Measurements from ENCODE around the gene PRODH2. TPM values are rescaled to one million over a fixed set of nuclear protein-coding genes. Genes with fewer than 3 reads are reported as not detected.
A peak's percentile ranks its signal among the peaks of the same experiment; 100 is the strongest.

PRODH2 gene
- polyA plus RNA-seq, 1 experiment, result not detected

DNA sequence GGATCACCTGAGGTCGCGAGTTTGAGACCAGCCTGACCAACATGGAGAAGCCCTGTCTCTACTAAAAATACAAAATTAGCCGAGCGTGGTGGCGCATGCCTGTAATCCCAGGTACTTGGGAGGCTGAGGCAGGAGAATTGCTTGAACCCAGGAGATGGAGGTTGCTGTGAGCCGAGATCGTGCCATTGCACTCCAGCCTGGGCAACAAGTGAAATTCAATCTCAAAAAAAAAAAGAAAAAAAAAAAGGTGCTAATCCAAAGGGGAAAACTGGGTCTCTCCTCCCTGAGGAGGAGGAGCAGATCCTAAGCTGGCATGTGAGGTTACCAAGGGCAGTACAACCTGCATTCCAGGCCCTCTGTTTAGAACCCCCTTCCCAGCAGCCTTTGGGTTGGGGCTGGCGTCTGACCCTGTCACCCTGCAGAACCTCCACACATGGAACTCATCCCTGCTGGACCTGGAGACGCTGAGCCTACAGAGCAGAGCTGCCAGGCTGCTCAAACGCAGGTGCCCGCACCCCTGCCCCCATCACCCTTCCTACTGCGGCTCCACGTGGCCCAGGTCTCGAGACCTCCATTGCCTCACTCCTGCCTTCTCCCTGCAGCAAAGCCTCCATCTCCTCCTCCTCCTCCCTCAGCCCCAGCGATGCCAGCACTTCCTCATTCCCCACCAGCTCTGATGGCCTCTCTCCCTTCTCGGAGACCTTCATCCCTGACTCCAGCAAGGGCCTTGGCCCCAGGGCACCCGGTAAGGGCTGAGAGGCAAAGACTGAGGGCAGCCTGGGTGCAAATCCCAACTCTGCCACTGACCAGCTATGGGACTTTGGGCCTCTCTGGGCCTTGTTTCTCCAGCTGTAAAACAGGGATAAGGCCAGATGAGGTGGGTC is 48.0 kb downstream of the PRODH2 start:
- H3K27ac ChIP-seq (ENCODE audit: low read depth, low read length), result no peak overlapping the region
- H3K27me3 ChIP-seq (ENCODE audit: control insufficient read depth, insufficient read depth, low read length), result no peaks in the 10 kb centered on the region
- H3K4me3 ChIP-seq (ENCODE audit: low read depth, low read length), result no peak overlapping the region
- ChIA-PET POLR2A (interaction anchor here (1.5 kb wide), 1 partner anchor 7 kb away, joined by 3 read pairs; no protein-coding TSS in a partner anchor), CTCF (interaction anchor here (0.6 kb wide), 1 partner anchor 70 kb away, joined by 3 read pairs; no protein-coding TSS in a partner anchor)
- H3K9me3 ChIP-seq (ENCODE audit: control insufficient read depth, insufficient read depth, low read length), result no peaks in the 10 kb centered on the region
- no peak for DNase-seq (ENCODE audit: low read depth, low spot score)
- TF ChIP-seq, protein P1, sequence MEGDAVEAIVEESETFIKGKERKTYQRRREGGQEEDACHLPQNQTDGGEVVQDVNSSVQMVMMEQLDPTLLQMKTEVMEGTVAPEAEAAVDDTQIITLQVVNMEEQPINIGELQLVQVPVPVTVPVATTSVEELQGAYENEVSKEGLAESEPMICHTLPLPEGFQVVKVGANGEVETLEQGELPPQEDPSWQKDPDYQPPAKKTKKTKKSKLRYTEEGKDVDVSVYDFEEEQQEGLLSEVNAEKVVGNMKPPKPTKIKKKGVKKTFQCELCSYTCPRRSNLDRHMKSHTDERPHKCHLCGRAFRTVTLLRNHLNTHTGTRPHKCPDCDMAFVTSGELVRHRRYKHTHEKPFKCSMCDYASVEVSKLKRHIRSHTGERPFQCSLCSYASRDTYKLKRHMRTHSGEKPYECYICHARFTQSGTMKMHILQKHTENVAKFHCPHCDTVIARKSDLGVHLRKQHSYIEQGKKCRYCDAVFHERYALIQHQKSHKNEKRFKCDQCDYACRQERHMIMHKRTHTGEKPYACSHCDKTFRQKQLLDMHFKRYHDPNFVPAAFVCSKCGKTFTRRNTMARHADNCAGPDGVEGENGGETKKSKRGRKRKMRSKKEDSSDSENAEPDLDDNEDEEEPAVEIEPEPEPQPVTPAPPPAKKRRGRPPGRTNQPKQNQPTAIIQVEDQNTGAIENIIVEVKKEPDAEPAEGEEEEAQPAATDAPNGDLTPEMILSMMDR (IDR thresholded peaks at IDR 0.05; ENCODE audit: low read depth, low read length), result no peak

DNA sequence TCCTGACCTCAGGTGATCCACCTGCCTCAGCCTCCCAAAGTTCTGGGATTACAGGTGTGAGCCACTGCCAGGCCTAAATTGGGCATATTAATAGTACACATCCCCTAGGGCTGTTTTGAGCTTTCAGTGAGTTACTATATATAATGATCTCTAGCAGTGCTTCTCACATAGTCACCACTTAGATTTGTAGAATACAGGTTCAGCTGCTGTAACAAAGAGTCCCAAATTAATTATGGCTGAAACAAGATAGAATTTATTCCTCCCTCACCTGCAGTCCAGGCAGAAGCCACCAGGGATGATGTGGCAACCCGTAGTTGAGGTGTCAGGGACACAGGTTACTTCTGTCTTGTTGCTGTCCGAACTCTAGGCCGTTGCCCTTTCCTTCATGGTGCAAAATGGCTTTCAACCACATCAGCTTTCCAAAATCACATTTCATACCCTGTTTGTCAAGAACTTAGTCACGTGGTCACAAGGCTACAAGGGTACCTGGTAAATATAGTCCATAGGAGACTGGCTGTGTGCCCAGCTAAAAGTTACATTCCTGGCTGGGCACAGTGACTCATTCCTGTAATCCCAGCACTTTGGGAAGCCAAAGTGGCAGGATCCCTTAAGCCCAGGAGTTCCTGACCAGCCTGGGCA is 51.8 kb downstream of the PRODH2 start:
- ChIA-PET POLR2A (no interaction called here), CTCF (no interaction called here)
- Histone ChIP-seq H3K27me3 (ENCODE audit: control insufficient read depth, insufficient read depth, low read length) (no peaks in the 10 kb centered on the region), H3K27ac (ENCODE audit: low read depth, low read length) (no peak overlapping the region), H3K9me3 (ENCODE audit: control insufficient read depth, insufficient read depth, low read length) (no peaks in the 10 kb centered on the region), H3K4me3 (ENCODE audit: low read depth, low read length) (no peak overlapping the region)
- DNase-seq (ENCODE audit: low read depth, low spot score), result no peak
- TF ChIP-seq, protein P1 (IDR thresholded peaks at IDR 0.05; ENCODE audit: low read depth, low read length), result no peak

DNA sequence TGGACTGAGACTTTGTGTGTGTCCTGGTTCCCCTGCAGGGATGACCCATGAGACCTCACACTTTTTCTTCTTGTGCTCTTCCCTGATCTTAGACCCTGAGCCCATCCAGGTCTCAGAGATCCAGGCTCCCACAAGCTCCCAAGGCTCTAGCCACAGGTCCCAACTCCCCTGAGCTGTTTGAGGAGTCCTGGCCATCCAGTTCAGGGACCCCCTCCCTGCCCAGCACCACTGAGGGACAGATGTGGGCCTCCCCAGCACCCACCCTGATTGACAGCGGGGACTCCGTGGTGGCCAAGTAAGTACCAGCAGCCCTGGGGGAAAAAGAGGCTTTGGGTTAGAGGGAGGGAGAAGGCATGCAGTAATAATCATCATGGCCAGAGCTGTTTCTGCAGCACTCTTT is 52.9 kb downstream of the PRODH2 start:
- TF ChIP-seq, protein P1 (IDR thresholded peaks at IDR 0.05; ENCODE audit: low read depth, low read length), result no peak
- Histone ChIP-seq H3K9me3 (ENCODE audit: control insufficient read depth, insufficient read depth, low read length) (no peaks in the 10 kb centered on the region), H3K27me3 (ENCODE audit: control insufficient read depth, insufficient read depth, low read length) (no peaks in the 10 kb centered on the region), H3K4me3 (ENCODE audit: low read depth, low read length) (no peak overlapping the region), H3K27ac (ENCODE audit: low read depth, low read length) (no peak overlapping the region)
- POLR2A ChIA-PET, result no interaction called here
- CTCF ChIA-PET, result no interaction called here
- DNase-seq (ENCODE audit: low read depth, low spot score), result no peak

DNA sequence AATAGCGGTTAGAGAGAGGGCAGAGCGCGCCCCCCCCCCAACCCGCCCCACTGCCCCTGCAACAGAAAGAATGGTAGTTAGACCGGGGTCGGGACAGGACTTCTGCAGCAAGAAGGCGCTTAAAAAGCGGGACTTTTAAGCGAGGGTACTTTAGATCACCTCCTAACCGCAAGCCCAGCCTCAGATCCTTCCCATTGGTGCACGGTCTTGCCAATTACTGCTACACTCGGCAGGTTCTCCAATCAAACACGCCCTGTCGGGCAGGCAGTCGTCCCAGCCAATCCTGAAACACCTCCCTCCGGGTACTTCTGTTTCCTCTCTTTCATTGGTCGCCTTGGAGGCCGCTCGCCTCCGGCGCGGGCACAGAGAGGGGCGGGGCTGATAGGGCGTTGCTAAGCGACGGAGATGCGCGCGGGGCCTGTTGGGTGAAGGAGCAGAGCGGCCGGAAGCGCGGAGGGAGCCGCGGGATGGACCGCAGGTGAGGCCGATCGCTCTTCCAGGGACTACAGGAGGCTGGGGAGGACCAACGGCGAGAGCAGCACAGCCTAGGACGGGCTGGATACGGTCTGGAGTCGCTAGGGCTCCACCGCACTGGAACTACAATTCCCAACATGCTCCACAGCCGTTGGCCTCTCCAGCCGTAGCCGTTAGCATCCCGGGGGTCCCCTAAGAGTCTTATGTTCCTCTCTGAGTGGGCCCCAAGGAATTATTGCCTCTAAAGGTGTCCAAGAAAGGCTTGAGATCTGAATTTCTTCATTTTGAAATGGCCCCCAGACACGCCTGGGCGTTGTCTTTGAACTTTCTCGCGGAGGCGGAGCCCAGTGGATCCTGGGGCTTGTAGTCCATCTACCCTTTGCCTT is 54.7 kb downstream of the PRODH2 start, which contains the start of gene PROSER3:
Gene PROSER3 (plus strand): TSS at position 428 of the 860 bp plus-strand sequence. CDS start 40 bp downstream, at position 468.
- Histone ChIP-seq H3K4me3 (ENCODE audit: low read depth, low read length) (peak within 1 kb of the TSS; percentile 100), H3K27ac (ENCODE audit: low read depth, low read length) (peak within 1 kb of the TSS; percentile 99), H3K27me3 (ENCODE audit: control insufficient read depth, insufficient read depth, low read length) (no peaks in the 10 kb centered on the region), H3K9me3 (ENCODE audit: control insufficient read depth, insufficient read depth, low read length) (no peaks in the 10 kb centered on the region)
- DNase-seq (ENCODE audit: low read depth, low spot score), result peak; percentile 100
- TF ChIP-seq, protein P1 (IDR thresholded peaks at IDR 0.05; ENCODE audit: low read depth, low read length), result no peak
- POLR2A ChIA-PET, result interaction anchor here (0.7 to 2.4 kb wide), 4 partner anchors 8 to 18 kb away, joined by 3 to 20 read pairs (median 13); partner anchors contain the start of genes LIN37, PSENEN and U2AF1L4
- CTCF ChIA-PET, result interaction anchor here (1.0 kb wide), 1 partner anchor 10 kb away, joined by 3 read pairs; the partner anchor contains the start of gene LIN37

All from AG04450 (cell line).